Neutrophil (primary cell): ENCODE data around the gene PAOX.
"Not testable (repeated sequence)": the region's sequence is repeated elsewhere in the genome, so short reads cannot be mapped to it uniquely, and the experiment has no call there.

ENCODE experiments used
- H3K27ac ChIP-seq: fragments of 200-600 bp; sonication (generic); 2 replicates; pipeline ENCODE4 v1.5.1; 2016; ENCODE audit warnings: mild to moderate bottlenecking, moderate library complexity
- H3K27me3 ChIP-seq: fragments of 200-600 bp; sonication (generic); 2 replicates; pipeline ENCODE4 v1.6.0; 2016; ENCODE audit warnings: mild to moderate bottlenecking
- H3K36me3 ChIP-seq: fragments of 200-600 bp; sonication (generic); 2 replicates; pipeline ENCODE4 v1.5.1; 2017
- H3K4me1 ChIP-seq, 2 experiments: fragments of 200-600 bp in 1 of 2; sonication (generic) in 1 of 2; 1 replicate in 1 of 2; 2 replicates in 1 of 2; pipeline versions ENCODE4 v1.5.1 to v1.6.1; 2013 to 2016; ENCODE audit warnings: low read depth in 1 of 2, low read length in 1 of 2, mild to moderate bottlenecking in 1 of 2, moderate library complexity in 1 of 2; ENCODE audit not compliant: control insufficient read depth in 1 of 2, insufficient read depth in 1 of 2
- H3K4me3 ChIP-seq, 2 experiments: fragments of 200-600 bp in 1 of 2; sonication (generic) in 1 of 2; 1 replicate in 1 of 2; 2 replicates in 1 of 2; pipeline ENCODE4 v1.5.1; 2013 to 2016; ENCODE audit warnings: low read depth in 1 of 2, low read length in 1 of 2, mild to moderate bottlenecking in 1 of 2, moderate library complexity in 1 of 2
- H3K9me3 ChIP-seq: fragments of 200-600 bp; sonication (generic); 2 replicates; pipeline ENCODE4 v1.5.1; 2016
- TF ChIP-seq, protein P1 (sequence below): fragments of 200-600 bp; sonication (generic); IDR thresholded peaks from 2 replicates; pipeline ENCODE4 v1.5.1; 2016; ENCODE audit warnings: antibody characterized with exemption

PAOX gene

DNA sequence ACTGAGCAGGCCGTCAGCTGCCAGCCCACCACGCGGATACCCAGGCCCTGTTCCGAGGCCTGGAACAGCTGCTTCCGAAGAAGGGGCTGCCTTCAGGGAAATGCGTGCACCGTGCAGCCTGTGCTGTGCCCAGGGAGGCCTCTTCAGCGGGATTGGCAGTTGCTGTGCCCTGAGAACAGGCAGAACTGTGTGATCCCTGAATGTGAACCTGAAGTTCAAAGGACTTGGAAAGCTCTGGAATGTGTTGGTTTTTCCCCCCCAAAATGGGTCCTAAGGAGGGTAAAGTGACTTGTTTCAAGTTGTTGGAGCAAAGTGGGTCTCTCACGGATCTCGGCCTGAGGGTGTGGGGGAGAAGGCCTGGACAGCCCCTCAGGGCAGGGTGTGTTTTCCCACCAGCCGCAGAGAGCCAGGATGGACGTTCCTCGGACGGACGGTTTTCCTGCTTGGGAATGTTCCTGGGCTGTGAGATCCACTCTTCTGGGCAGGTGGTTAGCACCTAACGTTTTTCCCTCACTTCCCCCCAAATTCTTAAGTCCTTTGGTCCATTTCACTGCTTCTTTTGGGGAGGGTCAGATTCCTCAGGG is 43.3 kb downstream of the PAOX start:
- Histone ChIP-seq H3K27ac (no peak overlapping the region), H3K27me3 (peaks cover 40% of the 10 kb centered on the region), H3K9me3 (no peaks in the 10 kb centered on the region), H3K36me3 (peaks cover 19% of the 10 kb centered on the region), H3K4me1 (no peaks in the 10 kb centered on the region), H3K4me3 (no peak overlapping the region)
- TF ChIP-seq, protein P1, sequence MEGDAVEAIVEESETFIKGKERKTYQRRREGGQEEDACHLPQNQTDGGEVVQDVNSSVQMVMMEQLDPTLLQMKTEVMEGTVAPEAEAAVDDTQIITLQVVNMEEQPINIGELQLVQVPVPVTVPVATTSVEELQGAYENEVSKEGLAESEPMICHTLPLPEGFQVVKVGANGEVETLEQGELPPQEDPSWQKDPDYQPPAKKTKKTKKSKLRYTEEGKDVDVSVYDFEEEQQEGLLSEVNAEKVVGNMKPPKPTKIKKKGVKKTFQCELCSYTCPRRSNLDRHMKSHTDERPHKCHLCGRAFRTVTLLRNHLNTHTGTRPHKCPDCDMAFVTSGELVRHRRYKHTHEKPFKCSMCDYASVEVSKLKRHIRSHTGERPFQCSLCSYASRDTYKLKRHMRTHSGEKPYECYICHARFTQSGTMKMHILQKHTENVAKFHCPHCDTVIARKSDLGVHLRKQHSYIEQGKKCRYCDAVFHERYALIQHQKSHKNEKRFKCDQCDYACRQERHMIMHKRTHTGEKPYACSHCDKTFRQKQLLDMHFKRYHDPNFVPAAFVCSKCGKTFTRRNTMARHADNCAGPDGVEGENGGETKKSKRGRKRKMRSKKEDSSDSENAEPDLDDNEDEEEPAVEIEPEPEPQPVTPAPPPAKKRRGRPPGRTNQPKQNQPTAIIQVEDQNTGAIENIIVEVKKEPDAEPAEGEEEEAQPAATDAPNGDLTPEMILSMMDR, result no peak

DNA sequence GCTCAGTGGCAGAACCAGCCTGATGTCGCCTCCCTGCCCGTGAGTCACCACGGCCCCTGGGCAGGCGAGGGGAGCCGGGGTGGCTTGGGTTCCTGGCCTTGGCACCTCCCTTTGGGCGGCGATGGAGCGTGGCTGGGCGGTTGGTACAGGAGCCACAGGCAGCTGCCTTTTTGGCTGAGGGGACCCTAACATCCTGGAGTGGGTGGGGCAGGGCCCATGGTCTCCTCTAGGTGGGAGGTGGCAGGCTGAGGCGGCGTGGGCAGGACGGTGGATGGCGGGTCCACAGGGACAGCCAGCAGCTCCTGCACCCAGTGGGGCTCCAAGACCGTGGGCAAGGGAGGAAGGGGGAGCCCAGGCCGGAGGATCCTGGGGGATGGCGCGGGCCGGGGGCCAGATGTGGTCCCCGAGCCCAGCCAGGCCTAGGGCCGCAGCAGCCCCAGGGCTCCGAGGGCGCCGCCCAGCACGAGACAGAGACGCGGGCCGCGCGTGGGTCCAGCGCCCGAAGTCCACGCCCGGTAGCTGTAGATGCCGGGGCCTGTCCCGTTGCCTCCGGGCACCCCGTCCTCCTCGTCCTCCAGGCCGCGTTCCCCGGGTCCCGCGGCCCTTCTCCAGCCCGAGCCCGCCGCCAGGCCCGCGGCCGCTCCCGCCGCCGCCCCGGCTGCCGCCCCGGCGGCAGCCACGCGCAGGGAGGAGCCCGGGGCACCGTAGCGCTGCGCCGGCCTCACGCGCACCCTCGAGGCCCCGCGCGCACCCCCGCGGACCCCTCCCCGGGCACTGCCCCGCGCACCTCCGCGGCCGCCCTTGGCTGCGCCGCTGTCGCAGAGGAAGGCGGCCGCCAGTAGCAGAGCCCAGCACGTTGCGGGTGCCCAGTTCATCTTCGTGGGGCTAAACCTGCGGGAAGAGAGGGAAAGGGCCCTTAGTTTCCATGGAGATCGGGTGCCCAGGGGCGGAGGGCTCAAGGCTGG is 44.0 kb downstream of the PAOX start:
- Histone ChIP-seq H3K9me3 (no peaks in the 10 kb centered on the region), H3K4me3 (no peak overlapping the region)
- TF ChIP-seq, protein P1, result no peak

DNA sequence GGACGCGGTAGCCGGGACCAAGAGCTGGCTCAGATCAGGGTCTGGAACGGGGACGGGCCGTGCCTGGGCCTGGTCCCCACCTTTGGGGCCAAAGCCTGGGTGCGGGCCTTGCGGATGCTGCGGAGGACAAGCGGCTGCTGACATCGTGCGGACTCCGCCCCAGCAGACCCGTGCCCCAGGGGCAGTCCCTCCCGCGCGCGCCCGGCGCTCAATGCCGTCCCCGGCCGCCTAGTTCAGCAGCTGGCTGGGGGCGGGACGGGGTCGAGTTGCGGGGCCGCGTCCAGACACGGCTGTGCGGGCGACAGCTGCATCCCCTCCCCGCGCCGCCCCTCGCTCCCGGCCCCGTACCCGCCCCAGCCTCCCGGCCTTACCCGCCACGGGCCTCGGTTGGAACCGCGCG is 45.0 kb downstream of the PAOX start:
- not testable (repeated sequence) for H3K9me3 ChIP-seq, H3K4me1 ChIP-seq, H3K36me3 ChIP-seq, H3K27ac ChIP-seq, H3K4me3 ChIP-seq
- H3K27me3 ChIP-seq, result peaks cover 40% of the 10 kb centered on the region

More for the DNA sequence above, 44.0 kb downstream of the PAOX start:
- Histone ChIP-seq H3K27me3 (peaks cover 40% of the 10 kb centered on the region), H3K36me3 (peaks cover 17% of the 10 kb centered on the region), H3K27ac (no peak overlapping the region), H3K4me1 (no peaks in the 10 kb centered on the region)

DNA sequence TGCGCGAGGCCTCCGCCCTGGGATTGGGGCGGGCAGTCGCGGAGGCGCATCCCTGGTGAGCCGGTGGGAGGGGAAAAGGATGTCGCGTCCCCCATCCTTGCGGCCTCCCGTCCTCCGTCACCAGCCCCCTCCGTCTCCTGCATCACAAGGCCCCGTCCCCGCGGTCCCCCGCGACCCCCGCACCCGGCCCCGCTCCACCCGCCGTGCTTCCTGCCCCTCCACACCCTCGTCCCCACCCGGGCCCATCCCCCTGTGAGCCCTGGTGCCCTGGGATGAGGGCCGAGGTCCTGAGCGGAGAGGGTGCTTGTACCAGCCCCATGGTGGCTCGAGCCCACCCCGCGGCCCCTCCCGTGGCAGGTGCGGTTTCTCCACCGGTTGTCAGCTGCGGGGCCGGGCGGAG is 45.5 kb downstream of the PAOX start, which contains the start of gene SPRN:
Gene SPRN, minus strand, starts transcription at position 25 of the 400 bp plus-strand sequence. CDS start 944 bp downstream, outside the sequence.
- H3K27ac ChIP-seq, H3K4me3 ChIP-seq, H3K9me3 ChIP-seq, H3K4me1 ChIP-seq, H3K36me3 ChIP-seq: not testable (repeated sequence)
- peaks cover 40% of the 10 kb centered on the region for H3K27me3 ChIP-seq

DNA sequence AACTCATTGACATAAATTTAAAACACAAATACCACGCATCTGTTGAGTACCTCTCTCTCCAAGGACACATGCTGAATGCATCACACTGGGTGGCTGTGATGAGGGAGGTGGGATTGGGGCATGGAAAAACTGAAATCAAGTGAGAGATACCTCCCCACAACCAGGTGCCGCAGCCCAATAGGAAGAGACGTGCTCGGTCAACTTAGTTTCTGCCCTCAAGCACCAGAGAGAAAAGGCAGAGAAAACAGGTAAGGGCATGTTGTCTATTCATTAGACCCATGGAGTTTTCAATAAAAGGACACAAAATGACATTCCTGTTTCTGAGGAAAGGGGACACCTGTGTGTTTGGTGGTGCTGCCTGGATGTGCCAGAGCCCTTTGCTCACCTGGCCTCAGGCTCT is 50.5 kb downstream of the PAOX start:
- not testable (repeated sequence) for H3K4me1 ChIP-seq, H3K27ac ChIP-seq, H3K27me3 ChIP-seq, H3K9me3 ChIP-seq, H3K36me3 ChIP-seq, H3K4me3 ChIP-seq

DNA sequence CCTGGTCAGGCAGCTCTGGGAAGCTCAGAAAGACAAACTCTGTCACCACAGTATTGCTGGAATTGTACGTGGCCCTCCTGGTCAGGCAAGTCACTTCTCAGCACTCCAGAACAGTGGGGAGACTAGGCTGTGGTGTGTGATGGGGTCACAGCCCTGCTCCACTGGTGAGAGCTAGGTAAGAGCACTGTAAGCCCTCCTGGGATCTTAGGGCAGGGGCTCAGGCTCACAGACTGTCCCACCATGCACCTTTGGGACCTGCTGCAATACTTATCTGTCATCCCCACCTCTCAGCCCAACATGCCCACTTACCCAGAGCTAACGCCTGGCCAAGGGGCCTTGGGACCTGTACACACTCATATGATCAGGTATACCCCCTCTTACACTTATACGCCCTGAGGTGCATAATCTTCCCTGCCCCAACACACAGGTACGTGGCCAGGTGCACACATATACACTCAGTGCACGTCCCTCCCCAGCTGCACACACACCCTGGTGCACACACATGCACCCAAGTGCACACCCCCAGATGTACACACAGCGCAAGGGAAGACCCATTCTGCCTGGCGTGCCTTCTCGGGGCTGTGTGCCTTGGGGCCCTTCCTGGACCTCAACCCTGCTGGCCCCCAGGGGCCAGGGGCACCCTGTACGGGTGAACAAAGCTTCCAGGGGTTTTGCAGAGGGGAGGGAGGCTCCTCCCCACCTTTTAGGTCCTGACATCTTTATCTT is 53.0 kb downstream of the PAOX start:
- not testable (repeated sequence) for H3K27me3 ChIP-seq, H3K36me3 ChIP-seq, H3K9me3 ChIP-seq, H3K27ac ChIP-seq, H3K4me3 ChIP-seq, H3K4me1 ChIP-seq

DNA sequence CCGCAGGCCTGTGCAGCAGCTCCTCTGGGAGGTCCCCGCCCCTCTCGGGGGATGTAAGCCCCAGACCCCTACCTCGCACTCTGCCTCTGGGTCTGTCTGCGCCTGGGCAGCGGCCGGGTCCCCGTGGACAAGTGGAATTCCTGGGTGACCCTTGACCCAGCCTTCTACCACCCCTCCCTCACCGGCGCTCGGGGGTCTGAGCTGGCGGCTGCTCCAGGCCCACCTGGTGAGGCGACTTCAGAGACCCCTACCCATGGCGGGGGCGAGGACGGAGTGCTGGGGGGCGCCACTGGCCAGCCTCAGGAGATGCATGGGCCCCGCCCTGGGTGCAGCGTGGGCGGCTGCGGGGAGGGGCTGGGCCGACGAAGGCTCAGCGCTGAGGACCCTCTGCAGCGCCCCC is 53.7 kb downstream of the PAOX start:
- not testable (repeated sequence) for H3K4me1 ChIP-seq, H3K27ac ChIP-seq, H3K4me3 ChIP-seq, H3K9me3 ChIP-seq, H3K27me3 ChIP-seq, H3K36me3 ChIP-seq
